ENCODE measurements around the gene TACR1. TPM values are rescaled to one million over a fixed set of nuclear protein-coding genes. Genes with fewer than 3 reads are reported as not detected.

The TACR1 gene
- total RNA-seq, 4 donors from 2014 or later = 1.1 to 5.6 TPM; not detected in 2

GRCh38 chr2:75031906-75032803 is 167.2 kb downstream of the TACR1 start:
- H3K36me3 ChIP-seq = no peaks in the 10 kb centered on the region
- no peak overlapping the region for H3K27ac ChIP-seq
- H3K27me3 ChIP-seq = no peaks in the 10 kb centered on the region
- TF ChIP-seq CTCF (IDR thresholded peaks at IDR 0.05) = no peak
- TF ChIP-seq POLR2A (IDR thresholded peaks at IDR 0.05) = no peak
- no peaks in the 10 kb centered on the region for H3K9me3 ChIP-seq
- DNase-seq = no peak
- H3K4me1 ChIP-seq = no peaks in the 10 kb centered on the region
- no peak overlapping the region for H3K4me3 ChIP-seq

GRCh38 chr2:75031171-75031570 is 168.1 kb downstream of the TACR1 start:
- Histone ChIP-seq H3K27me3 (no peaks in the 10 kb centered on the region), H3K9me3 (no peaks in the 10 kb centered on the region), H3K27ac (no peak overlapping the region), H3K4me3 (no peak overlapping the region), H3K36me3 (no peaks in the 10 kb centered on the region), H3K4me1 (no peaks in the 10 kb centered on the region)
- no peak for TF ChIP-seq POLR2A (IDR thresholded peaks at IDR 0.05)
- no peak for TF ChIP-seq CTCF (IDR thresholded peaks at IDR 0.05)
- DNase-seq = no peak

- Histone ChIP-seq H3K27ac (no peak overlapping the region), H3K36me3 (no peaks in the 10 kb centered on the region), H3K27me3 (no peaks in the 10 kb centered on the region), H3K4me1 (no peaks in the 10 kb centered on the region), H3K4me3 (no peak overlapping the region), H3K9me3 (no peaks in the 10 kb centered on the region)
- DNase-seq = no peak
- TF ChIP-seq POLR2A (IDR thresholded peaks at IDR 0.05) (no peak), CTCF (IDR thresholded peaks at IDR 0.05) (no peak)
Measured at GRCh38 chr2:75030218-75031009, 168.9 kb downstream of the TACR1 start.

- no peak overlapping the region for H3K4me3 ChIP-seq
- no peak for DNase-seq
- H3K27me3 ChIP-seq = no peaks in the 10 kb centered on the region
- H3K36me3 ChIP-seq = no peaks in the 10 kb centered on the region
- no peaks in the 10 kb centered on the region for H3K9me3 ChIP-seq
- no peak overlapping the region for H3K27ac ChIP-seq
- no peaks in the 10 kb centered on the region for H3K4me1 ChIP-seq
- TF ChIP-seq POLR2A (IDR thresholded peaks at IDR 0.05) (no peak), CTCF (IDR thresholded peaks at IDR 0.05) (no peak)
Measured at GRCh38 chr2:75027886-75028285, 171.4 kb downstream of the TACR1 start.

- Histone ChIP-seq H3K9me3 (no peaks in the 10 kb centered on the region), H3K27me3 (no peaks in the 10 kb centered on the region), H3K4me3 (no peak overlapping the region), H3K4me1 (no peaks in the 10 kb centered on the region), H3K36me3 (no peaks in the 10 kb centered on the region), H3K27ac (no peak overlapping the region)
- no peak for DNase-seq
- TF ChIP-seq CTCF (IDR thresholded peaks at IDR 0.05) (no peak), POLR2A (IDR thresholded peaks at IDR 0.05) (no peak)
Measured at GRCh38 chr2:75025633-75026380, 173.5 kb downstream of the TACR1 start.

Data from Peyer's patch (tissue), 4 donors.